ENCODE measurements around the gene ZNF574.

The ZNF574 gene

DNA sequence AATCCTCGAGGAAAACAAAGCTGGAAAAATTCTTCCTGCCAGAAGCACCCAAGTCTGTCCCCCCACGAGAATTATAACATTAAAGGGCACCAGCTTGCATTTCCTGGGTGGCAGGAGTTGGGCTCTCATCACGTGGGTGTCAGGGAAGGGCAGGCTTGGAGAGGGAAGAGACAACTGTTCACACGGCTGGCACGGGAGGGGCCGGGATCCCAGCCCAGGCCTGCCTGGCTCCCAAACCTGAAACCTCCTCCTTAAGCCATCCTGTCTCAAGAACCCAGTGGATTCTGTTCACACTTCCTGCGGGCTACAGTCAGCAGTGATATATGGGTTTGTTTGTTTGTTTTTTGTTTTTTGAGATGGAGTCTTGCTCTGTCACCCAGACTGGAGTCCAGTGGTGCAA, 18.1 kb upstream of the ZNF574 start:
- no peak for DNase-seq

DNA sequence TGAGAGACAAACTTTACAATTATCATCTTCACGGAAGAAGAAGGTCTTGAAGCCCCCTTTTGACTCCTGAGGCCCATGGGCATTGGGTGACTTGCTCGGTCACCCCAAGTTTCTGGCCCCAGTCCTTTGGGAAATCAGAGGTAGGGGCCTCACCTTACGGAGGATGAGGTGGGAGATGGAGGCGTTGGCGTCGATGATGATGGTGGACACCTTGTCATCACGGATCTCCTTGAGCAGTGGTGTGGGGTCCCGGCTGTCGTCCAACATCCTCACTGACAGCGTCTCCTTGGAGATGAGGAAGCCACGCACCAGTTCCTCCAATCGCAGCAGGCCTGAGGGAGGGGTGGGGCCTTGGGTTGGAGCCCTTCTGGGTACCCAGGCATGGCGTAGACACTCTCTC, 16.8 kb upstream of the ZNF574 start:
- DNase-seq = no peak

DNA sequence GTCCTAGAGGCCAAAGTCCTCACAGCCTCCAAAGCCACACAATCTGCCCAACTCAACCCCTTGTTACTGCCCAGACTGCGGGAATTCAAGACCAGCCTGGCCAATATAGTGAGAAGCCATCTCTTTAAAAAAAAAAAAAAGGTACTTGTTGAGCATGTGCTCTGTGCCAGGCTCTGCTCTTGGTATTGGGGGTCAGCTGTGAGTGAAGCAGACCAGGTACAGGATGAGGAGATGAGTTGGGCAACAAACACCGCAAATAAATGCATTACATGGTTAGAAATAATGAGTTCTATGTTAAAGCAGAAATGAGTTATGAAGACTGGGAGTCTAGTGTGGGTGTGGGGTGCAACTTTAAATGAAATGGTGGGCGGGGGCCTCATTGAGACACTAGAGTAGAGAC, 15.8 kb upstream of the ZNF574 start:
- DNase-seq = no peak

DNA sequence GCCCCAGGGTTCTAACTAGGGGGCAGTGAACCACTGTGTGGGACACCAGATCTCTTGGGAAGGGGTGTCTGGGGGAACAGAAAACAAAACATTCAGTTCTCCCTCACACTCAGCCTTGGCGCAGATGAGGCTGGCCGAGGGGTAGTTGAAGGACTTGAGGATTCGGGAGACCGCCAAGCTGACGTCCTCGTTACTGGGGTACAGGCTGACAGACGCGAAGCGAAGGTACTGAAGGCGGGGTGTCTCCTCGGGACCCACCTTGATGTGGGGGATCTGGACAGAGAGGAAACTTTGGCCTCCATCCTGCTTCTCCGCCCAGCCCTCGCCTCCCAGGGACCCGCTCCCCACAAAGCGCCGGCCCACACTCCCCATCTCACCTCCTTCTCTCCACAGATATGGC, 13.6 kb upstream of the ZNF574 start:
- DNase-seq = no peak

DNA sequence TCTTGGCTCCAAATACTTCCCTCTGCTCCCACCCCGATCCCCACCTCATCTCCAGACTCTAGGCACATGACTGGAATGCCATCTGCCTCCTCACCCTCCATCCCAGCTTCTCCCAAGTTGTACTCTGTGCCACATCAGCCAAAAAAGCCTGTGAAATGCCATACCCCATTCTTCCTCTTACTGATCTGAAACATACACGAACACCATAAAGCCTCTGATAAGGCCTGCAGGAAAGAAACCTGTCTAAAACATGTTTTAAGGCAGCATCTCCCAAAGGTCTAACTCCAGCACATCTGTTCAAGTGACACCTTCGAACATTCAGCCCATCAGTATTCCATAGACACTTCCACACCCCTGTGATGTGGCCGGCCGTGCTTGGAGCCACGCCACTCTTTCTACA, 11.5 kb upstream of the ZNF574 start:
- no peak for DNase-seq

DNA sequence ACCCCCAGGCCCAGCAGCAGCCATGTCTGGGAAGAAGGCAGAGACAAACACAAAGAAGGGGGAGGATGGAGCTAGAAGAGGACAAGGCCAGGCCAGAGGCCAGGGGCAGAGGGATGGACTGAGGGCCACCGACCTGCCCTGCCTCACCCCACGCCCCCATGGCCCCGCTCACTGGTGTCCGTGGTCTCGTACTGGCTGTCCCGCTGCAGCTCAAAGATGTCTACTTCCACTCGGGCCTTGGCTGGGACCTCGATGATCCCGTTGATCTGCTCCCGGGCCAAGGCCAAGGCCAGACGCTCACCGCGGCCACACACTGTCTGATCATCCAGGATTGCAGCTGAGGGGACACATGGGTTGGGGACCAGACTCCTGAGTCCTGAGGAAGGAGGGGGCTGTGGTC, 10.9 kb upstream of the ZNF574 start:
- DNase-seq = no peak

DNA sequence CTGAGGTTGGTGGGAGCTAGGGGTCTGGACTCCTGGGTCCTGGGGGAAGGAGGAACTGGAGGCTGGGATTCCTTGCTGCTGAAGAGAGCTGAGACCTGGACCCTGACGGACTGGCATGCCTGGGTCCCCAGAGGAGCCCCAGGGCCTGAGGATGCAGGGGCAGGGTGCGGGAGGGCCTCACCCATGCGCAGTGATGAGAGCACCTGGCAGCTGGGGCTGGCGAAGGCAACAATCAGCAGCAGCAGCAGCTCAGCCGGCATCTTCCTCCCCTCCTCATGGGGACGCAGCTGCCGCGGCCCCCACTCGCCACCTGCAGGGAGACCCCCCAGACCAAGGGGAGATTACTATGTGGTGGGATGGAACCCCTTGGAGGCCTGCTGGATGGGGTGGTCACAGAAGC, 10.5 kb upstream of the ZNF574 start:
- DNase-seq = no peak

DNA sequence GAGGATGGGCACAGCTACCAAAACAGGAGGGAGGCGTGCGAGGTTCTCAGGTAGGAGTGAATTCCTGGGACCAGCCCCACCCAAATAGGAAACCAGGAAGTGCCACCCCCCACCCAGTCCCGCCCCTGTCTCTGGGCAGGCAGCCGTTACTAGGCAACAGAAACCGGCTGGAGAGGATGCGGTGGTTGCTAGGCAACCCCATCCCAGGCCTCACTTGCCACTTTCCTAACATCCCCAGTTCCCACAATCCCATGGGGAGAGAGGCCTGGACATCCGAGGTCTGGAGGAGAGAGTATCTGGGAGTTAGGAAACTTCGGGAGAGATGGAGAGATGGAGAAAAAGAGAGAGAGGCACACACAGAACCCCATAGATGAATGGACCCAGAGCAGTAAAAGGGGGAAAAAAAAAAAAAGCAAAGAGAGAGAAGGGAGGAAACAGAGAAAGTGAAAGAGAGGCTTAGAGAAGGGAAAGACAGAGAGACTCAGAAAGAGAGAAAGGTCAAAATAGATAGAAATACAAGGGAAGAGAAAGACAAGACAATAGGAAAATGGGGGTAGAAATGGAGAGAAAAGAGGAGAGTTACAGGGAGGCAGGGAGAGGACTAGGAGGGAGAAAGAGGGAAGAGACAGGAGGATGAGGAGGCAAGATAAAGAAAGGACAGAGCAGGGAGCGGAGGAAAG, 9.8 kb upstream of the ZNF574 start:
- no peak for DNase-seq

DNA sequence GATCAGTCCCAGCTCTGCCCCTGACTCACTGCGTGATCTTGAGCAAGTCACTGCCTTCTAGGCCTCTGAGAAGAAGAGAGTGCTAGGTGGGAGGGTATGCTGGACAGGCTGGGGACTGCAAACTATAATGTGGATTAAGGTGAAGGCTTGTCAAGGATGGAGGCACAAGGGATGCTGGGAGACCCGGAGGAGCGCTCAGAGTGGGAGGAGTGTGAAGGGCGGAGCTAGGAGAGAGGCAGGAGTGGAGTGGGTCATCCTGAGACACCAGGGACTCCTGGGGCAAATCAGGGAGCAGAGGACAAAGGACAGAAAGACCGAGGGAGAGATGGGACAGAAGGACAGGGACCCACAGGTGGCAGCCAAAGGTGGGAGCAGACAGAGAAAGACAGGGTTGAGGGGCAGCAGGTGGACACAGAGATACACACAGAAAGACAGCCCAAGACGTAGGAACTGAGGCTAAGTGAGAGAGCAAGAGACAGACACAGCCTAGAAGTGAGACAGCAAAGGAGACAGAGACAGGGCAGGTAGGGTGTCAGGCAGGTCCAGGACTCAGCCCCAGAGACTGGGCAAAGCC, 8.6 kb upstream of the ZNF574 start:
- DNase-seq = no peak

DNA sequence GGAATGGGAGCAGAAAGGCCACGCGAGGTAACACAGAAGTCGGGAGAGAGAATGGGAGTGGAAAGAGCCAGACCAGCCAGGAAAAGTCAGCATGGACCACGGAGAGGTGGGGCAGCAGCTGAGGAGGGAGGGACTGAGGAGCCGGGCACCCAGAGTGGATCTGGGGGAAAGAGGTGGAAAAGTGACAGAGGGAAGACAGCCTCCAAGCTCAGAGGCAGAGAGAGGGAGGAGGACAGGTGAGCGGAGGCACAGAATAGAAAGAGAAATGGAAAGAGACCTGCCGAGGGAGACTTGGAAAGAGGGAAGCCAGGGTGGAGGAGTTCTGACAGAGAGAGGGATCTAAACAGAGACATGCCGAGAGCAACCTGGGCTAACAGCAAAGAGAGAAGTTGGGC, 7.6 kb upstream of the ZNF574 start:
- no peak for DNase-seq

DNA sequence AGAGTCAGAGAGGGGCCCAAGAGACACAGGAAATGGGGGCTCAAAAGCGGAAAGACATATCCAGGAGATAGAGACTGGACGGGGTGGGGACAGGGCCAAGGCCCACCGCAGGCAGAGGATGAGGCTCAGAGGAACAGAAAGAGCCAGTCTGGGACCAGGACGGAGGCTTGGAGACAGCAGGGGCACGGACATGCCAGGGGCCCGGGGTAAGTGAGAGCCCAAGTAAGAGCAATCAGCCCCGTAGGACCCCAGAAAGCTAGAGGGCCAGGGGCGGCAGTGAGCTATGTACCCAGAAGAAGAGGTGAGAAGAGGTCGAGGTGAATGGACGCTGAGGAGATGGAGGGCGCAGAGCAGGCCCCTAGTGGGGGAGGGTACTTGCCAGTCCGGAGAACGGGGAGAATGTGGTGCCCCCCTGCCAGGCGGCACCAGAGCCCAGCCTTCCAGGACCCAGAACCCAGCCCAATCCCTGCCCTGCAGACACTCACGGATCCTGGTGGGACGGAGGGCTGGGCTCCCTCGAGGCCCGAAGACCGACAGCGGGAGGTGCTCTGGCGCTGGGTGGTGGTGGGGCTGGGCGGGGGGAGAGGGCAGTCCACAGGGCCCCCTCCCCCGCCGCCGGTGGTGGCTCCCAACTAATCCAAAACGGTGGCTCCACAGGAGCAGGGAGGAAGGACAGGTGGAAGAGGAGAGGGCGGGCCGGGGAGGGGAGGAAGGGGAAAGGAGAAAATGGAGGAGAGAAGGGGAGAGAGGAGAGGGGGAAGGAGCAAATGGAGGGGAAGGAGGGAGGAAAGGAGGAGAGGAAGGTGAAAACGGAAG, 7.0 kb upstream of the ZNF574 start:
- DNase-seq = no peak

DNA sequence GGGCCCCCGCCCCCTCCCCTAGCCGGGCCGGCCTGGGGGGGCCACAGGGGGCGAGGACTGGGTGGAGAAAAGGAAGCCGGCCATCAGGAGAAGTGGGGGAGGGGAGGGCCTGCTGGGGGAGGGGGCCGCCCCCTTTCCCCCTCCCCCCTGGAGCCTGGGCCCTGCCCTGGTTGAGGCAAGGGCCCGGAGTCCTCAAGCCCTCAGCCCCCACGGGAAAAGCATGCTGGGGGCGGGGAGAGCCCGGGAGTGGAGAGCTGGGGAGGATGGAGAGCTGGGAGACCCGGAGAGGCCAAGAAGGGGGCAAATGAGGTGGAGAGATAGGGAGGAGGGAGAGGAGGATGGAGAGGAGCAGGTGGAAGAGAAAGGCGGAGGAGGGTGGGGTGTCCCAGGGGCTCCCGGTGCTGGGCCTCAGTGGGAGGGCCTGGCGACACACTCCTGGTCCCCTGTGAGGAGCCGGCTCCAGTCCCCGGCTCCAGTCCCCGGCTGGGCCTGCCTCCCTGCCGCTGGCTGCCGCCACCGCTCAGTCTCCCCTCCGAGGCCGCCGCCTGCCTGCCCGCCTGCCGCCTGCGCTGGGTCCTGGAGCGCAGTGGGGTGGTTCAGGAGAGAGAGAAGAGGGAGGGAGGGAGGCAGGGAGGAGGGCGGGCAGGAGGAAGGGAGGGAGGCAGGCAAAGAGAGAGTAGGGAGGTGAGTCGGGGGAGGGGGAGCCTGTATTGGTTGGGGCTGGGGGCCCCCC, 6.2 kb upstream of the ZNF574 start, which contains the start of gene GRIK5:
TSS of gene GRIK5 (minus strand) at position 588 of the 733 bp plus-strand sequence. CDS start 4,436 bp downstream, outside the sequence.
- DNase-seq = no peak

DNA sequence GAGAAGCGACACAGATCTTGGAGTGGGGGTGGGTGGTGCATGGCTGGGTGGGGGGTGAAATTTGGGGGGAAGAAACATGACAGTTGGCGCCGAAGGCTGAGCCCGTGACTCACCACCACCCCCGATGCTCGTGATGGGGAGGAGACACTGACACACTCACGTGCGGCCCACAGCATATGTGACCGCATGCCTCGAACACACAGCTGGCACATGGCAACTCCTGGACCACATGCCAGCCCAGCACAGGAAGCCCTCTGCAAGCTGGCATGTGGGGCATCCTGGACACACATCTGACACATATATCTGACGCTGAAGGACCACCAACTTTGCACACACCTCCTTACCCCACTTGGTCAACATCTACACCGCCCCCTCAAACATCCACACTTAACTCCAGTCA, 4.7 kb upstream of the ZNF574 start:
- no peak for DNase-seq

DNA sequence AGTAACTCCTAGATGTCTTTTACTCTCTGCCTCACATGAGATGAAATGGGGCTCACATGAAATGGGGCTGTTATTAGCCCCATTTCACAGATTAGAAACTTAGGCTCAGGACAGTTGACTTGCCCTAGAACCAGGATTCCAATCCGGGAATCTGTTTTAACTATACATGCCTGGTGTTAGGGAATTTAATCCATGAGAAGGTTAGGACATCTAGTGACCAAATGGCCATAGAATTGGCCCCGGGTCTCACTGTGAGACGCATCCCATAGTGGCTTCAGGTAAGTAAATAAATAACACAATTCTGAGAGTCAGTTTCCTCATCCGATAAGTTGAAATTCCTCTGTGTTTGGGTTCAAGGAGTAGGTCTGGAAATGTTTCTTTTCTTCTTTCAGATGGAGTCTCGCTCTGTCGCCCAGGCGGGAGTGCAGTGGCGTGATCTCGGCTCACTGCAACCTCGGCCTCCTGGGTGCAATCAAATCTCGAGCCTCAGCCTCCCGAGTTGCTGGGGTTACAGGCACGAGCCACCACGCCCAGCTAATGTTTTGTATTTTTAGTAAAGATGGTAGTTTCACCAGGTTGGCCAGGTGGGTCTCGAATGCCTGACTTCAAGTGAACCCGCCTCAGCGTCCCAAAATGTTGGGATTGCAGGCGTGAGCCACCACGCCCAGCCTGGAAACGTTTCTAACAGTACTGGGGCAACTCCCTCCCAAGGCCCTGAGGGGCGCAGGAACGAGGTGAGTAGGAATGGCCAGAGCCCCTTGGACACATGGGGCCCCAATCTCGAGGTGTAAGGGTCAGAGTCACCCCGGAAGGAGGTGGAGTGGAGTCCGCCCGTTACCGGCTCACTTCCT, 1.2 kb upstream of the ZNF574 start:
- DNase-seq = peak; percentile 18

DNA sequence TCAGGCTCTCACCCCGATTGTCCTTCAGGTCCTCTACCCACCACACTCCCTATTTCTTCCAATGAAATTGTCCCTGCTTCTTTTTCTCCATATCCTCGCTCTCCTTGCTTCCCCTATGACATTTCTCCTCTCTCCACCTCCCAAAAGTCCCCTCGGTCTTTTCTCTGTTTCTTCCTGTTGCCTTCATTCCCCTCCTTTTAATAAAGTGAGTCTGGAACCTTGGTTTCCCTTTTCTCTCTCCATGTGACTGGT, 676 bp upstream of the ZNF574 start:
- no peak for DNase-seq

DNA sequence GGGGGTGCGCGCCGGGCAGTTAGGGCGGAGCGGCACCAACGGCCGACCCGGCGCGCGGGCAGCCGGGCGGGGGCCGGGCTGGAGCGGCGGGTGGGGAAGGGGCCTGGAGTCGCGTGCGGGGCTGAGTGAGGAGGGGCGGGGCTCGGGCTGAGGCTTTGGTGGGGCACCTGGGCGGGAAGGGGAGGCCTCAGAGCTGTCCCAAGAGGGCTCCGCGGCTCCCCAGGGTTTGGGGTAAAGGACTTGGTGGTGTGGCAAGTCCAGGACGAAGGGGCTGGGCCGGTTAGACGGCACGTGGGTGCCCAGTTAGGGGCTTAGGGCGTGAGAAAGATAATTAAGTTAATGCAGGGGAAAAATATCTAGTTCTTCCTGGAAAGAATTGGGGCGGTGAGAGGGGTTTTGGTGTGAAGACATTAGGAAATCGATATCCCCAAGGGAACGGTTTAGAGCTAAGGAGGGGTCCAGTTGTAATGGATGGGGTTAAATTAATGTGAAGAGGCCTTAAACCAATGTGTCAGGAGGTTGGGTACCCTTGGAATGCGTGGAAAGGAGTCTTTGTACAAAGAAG, 496 bp downstream of the ZNF574 start:
- DNase-seq = peak; percentile 55

DNA sequence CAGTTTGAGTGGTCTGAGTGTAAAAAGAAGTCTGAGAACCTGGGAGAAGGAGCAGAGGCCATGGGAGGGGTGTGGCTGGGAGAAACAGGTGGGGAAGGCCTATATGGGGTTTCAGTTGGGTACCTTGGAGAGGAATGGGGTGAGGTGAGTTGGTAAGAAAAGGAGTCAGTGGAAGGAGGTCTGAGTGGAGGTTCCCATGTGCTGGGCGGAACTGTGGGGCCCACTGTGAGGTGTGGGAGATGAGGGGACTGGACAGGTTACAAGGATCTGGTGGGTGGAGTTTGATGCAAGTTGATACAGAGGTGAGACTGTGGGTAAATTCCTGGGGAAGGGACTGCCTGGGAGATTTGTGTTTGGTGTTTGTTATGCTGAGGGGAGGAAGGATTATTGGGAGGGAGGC, 2.1 kb downstream of the ZNF574 start:
- DNase-seq = no peak

DNA sequence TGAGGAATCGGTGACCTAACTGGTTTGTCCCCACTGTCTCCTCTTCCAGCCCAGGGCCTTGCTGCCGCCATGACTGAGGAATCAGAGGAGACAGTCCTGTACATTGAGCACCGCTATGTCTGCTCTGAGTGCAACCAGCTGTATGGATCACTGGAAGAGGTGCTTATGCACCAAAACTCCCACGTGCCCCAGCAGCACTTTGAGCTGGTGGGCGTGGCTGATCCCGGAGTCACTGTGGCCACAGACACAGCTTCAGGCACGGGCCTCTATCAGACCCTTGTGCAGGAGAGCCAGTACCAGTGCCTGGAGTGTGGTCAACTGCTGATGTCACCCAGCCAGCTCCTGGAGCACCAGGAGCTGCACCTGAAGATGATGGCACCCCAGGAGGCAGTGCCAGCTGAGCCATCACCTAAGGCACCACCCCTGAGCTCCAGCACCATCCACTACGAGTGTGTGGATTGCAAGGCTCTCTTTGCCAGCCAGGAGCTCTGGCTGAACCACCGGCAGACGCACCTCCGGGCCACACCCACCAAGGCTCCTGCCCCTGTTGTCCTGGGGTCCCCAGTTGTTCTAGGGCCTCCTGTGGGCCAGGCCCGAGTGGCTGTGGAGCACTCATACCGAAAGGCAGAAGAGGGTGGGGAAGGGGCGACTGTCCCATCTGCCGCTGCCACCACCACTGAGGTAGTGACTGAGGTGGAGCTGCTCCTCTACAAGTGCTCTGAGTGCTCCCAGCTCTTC, 2.7 kb downstream of the ZNF574 start:
- DNase-seq = no peak

DNA sequence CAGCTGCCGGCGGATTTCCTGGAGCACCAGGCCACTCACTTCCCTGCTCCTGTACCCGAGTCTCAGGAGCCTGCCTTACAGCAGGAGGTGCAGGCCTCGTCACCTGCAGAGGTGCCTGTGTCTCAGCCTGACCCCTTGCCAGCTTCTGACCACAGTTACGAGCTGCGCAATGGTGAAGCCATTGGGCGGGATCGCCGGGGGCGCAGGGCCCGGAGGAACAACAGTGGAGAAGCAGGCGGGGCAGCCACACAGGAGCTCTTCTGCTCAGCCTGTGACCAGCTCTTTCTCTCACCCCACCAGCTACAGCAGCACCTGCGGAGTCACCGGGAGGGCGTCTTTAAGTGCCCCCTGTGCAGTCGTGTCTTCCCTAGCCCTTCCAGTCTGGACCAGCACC, 3.3 kb downstream of the ZNF574 start:
- no peak for DNase-seq

DNA sequence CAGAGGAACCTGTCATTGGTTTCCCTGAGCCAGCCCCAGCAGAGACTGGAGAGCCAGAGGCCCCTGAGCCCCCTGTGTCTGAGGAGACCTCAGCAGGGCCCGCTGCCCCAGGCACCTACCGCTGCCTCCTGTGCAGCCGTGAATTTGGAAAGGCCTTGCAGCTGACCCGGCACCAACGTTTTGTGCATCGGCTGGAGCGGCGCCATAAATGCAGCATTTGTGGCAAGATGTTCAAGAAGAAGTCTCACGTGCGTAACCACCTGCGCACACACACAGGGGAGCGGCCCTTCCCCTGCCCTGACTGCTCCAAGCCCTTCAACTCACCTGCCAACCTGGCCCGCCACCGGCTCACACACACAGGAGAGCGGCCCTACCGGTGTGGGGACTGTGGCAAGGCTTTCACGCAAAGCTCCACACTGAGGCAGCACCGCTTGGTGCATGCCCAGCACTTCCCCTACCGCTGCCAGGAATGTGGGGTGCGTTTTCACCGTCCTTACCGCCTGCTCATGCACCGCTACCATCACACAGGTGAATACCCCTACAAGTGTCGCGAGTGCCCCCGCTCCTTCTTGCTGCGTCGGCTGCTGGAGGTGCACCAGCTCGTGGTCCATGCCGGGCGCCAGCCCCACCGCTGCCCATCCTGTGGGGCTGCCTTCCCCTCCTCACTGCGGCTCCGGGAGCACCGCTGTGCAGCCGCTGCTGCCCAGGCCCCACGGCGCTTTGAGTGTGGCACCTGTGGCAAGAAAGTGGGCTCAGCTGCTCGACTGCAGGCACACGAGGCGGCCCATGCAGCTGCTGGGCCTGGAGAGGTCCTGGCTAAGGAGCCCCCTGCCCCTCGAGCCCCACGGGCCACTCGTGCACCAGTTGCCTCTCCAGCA, 4.2 kb downstream of the ZNF574 start:
- DNase-seq = no peak

All from CD4-positive, alpha-beta T cell treated with Interleukin-6 for 4 hours (primary cell).